Ectodermal cell (in vitro differentiated cells): ENCODE results near the gene ZNF816. TPM values are rescaled to one million over a fixed set of nuclear protein-coding genes. Genes with fewer than 3 reads are reported as not detected.
A peak's percentile ranks its signal among the peaks of the same experiment; 100 is the strongest.

ENCODE experiments used
- H3K27ac ChIP-seq: 2 replicates; pipeline ENCODE4 v1.7.0; 2013; ENCODE audit warnings: mild to moderate bottlenecking, low read depth, low read length; ENCODE audit not compliant: insufficient read depth, poor library complexity, severe bottlenecking
- H3K27me3 ChIP-seq: 2 replicates; pipeline ENCODE4 v1.7.0; 2013; ENCODE audit warnings: mild to moderate bottlenecking, low read length; ENCODE audit not compliant: insufficient read depth, control insufficient read depth, poor library complexity, severe bottlenecking
- H3K36me3 ChIP-seq: one replicate; pipeline ENCODE4 v1.7.0; 2013; ENCODE audit warnings: low read length; ENCODE audit not compliant: control insufficient read depth, insufficient read depth
- H3K4me1 ChIP-seq: one replicate; pipeline ENCODE4 v1.7.0; 2013; ENCODE audit warnings: low read length; ENCODE audit not compliant: control insufficient read depth, insufficient read depth
- H3K4me3 ChIP-seq: 2 replicates; pipeline ENCODE4 v1.7.0; 2013; ENCODE audit warnings: low read depth, low read length, control low read depth; ENCODE audit not compliant: insufficient read depth
- H3K9me3 ChIP-seq: 2 replicates; pipeline ENCODE4 v1.7.0; 2013; ENCODE audit warnings: mild to moderate bottlenecking, low read length, moderate library complexity; ENCODE audit not compliant: control insufficient read depth
- WGBS, 2 experiments: methylation state at CpG; one replicate each; pipeline ENCODE4 v1.1.7; 2013; ENCODE audit warnings: missing lambda C conversion rate in 2 of 2; 5-methylcytosine and 5-hydroxymethylcytosine counted together
- polyA plus RNA-seq, 4 experiments: library from polyadenylated mRNA; stranded (reverse); fragments of 50-300 nt; gene quantifications; one replicate each; pipeline ENCODE4 v1.2.3, GENCODE V29; 2013

ZNF816 gene
- 14.1 TPM for polyA plus RNA-seq (2013, experiment 1 of 4)
- 14.9 TPM for polyA plus RNA-seq (2013, experiment 2 of 4)
- polyA plus RNA-seq (2013, experiment 3 of 4): 13.0 TPM
- 14.4 TPM for polyA plus RNA-seq (2013, experiment 4 of 4)

DNA sequence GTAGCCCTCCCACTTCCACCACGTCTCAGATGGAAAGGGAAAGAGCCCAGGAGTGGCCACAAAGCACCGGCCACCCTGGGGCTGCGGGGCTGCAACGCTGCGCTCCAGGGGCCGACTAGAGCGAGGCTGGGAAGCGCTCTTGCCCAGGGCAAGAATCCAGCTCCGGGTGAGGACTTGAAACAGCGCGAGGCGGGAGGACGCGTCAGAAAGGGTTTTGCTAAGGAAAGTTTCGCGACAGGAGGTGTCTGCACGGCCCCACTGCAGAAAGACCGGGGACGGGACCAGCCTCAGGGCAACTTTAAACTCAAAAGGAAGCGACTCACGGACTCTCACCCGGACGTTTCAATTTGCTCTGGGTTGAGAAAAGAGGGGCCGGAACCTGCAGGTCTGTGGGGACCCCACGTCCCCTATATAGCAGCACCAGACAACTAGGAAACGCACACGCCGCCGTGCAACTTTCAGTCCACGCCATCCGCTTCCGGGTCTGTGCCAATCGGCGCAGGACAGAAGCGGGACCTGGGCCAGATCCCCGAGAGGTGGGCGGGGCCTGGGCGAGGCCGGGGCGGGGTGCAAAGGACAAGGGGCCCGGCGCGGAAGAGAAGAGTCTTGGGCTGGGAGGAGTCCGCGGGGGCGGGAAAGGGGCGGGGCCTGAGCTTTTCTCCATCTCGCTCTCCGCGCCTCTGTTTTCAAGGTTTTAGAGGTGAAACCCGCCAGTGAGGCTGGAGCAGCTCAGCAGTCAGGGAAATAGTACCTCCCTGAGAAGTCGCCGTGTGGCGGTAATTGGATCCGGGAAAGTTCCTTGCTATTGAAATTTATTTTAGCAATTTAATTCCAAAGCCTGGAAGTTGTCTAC lies at the start of gene ZNF816:
ZNF816 (minus strand) TSS at position 488 of the 853 bp plus-strand sequence. CDS start 6,792 bp downstream, outside the sequence.
- H3K9me3 ChIP-seq: no peaks in the 10 kb centered on the region
- H3K36me3 ChIP-seq: peaks cover 7% of the 10 kb centered on the region
- peak within 1 kb of the TSS; percentile 37 for H3K27ac ChIP-seq
- no peaks in the 10 kb centered on the region for H3K27me3 ChIP-seq
- H3K4me3 ChIP-seq: peak within 1 kb of the TSS; percentile 83
- WGBS, 2 experiments: 0% methylated on average over 55 of the region's 55 CpGs
- H3K4me1 ChIP-seq: no peaks in the 10 kb centered on the region

DNA sequence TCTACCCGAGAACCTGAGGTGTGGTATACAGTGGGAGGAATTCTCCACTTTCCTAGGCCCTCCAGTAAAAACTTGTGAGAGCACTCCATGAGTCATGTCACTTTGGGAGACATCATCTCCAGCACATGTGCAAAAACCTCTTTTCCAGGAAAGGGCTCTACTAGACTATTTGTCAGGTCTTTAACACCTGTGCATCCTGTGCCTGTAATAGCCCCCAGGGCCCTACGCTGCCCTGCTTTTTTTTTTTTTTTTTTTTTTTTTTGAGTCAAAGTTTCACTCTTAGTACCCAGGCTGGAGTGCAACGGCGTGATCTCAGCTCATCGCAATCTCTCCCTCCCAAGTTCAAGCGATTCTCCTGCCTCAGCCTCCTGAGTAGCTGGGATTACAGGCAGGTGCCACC lies 49.3 kb upstream of the ZNF816 start:
- no peaks in the 10 kb centered on the region for H3K27me3 ChIP-seq
- H3K4me3 ChIP-seq: no peak overlapping the region
- H3K9me3 ChIP-seq: no peaks in the 10 kb centered on the region
- H3K36me3 ChIP-seq: no peaks in the 10 kb centered on the region
- no peaks in the 10 kb centered on the region for H3K4me1 ChIP-seq
- H3K27ac ChIP-seq: no peak overlapping the region
- WGBS, 2 experiments: 90 to 95% methylated on average over 6 of the region's 6 CpGs

- no peaks in the 10 kb centered on the region for H3K9me3 ChIP-seq
- H3K36me3 ChIP-seq: no peaks in the 10 kb centered on the region
- no peak overlapping the region for H3K4me3 ChIP-seq
- no peaks in the 10 kb centered on the region for H3K27me3 ChIP-seq
- H3K4me1 ChIP-seq: no peaks in the 10 kb centered on the region
- WGBS, 2 experiments: 67 to 70% methylated on average over 9 of the region's 9 CpGs
- H3K27ac ChIP-seq: no peak overlapping the region
Observed at GRCh38 chr19:53010494-53010893, 47.8 kb upstream of the ZNF816 start.

DNA sequence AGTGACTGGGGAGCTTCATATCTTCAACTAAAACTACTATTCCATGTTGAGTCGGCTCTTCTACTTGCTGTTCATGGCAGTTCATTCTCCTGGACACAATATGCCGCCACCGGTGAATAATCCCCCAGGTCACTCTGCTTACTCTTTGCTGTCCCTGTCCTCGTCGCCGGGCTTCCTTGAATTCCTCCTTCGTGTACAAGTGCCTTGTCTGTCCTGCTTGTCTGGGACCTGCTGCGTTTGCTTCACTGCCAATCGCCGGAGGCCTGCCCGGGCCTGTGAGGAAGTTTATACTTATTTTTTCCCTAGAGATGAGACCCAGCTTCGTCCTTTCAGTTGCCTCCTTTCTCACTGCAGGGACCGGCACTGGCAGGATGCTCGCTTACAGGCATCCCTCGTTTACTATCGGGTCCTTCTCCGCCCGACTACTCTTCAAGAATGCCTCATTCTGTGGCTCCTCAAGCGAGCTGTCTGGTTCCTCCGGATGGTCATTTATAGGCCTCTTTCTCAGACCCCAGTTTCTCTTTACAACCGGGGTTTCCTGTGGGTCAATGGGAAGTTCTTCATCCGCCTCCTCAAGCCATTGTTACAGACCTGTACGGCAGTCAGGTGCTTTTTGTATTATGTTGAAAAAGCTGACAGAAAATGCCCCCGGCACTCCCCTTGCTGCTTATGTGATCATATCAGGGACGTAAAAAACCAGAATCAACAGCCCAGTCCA lies 45.5 kb upstream of the ZNF816 start:
- Histone ChIP-seq H3K36me3 (no peaks in the 10 kb centered on the region), H3K27ac (no peak overlapping the region), H3K9me3 (no peaks in the 10 kb centered on the region), H3K4me3 (no peak overlapping the region), H3K27me3 (no peaks in the 10 kb centered on the region), H3K4me1 (no peaks in the 10 kb centered on the region)
- WGBS, 2 experiments: 92% methylated on average over 25 of the region's 25 CpGs

GRCh38 chr19:53007606-53008005 lies 44.9 kb upstream of the ZNF816 start:
- Histone ChIP-seq H3K9me3 (no peaks in the 10 kb centered on the region), H3K27me3 (no peaks in the 10 kb centered on the region), H3K4me3 (no peak overlapping the region), H3K36me3 (no peaks in the 10 kb centered on the region), H3K4me1 (no peaks in the 10 kb centered on the region), H3K27ac (no peak overlapping the region)
- WGBS, 2 experiments: 75 to 85% methylated on average over 5 of the region's 5 CpGs

GRCh38 chr19:53007200-53007599 lies 44.5 kb upstream of the ZNF816 start:
- H3K27ac ChIP-seq: no peak overlapping the region
- 90 to 93% methylated on average over 7 of the region's 7 CpGs for WGBS, 2 experiments

GRCh38 chr19:53004242-53004641 lies 41.6 kb upstream of the ZNF816 start:
- Histone ChIP-seq H3K36me3 (no peaks in the 10 kb centered on the region), H3K4me1 (no peaks in the 10 kb centered on the region), H3K27ac (no peak overlapping the region), H3K4me3 (no peak overlapping the region), H3K27me3 (no peaks in the 10 kb centered on the region), H3K9me3 (no peaks in the 10 kb centered on the region)
- 91 to 93% methylated on average over 5 of the region's 5 CpGs for WGBS, 2 experiments

More at GRCh38 chr19:53007200-53007599, 44.5 kb upstream of the ZNF816 start:
- Histone ChIP-seq H3K4me3 (no peak overlapping the region), H3K4me1 (no peaks in the 10 kb centered on the region), H3K9me3 (no peaks in the 10 kb centered on the region), H3K36me3 (no peaks in the 10 kb centered on the region), H3K27me3 (no peaks in the 10 kb centered on the region)

DNA sequence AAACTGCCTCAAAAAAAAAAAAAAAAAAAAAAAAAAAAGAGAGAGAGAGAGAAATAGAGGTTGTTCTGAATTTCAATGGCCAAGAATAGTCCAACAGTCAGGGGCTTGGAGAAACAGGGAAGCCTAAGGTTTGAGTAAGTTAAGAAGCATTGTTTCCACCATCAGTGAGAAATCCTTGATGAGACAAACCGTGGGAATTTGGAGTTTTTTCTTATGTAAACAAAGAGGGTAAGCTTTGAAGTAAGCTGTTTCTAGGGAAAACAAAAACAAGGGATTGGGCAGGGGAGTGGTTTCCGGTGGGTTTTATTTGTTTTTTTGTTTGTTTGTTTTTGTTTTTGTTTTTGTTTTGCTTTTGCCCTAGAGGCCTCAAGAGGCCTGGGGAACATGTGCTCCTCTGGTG lies 39.8 kb upstream of the ZNF816 start:
- Histone ChIP-seq H3K27me3 (no peaks in the 10 kb centered on the region), H3K4me1 (no peaks in the 10 kb centered on the region), H3K4me3 (no peak overlapping the region), H3K36me3 (no peaks in the 10 kb centered on the region), H3K9me3 (no peaks in the 10 kb centered on the region), H3K27ac (no peak overlapping the region)
- WGBS, 2 experiments: 41 to 42% methylated on average over 2 of the region's 2 CpGs

DNA sequence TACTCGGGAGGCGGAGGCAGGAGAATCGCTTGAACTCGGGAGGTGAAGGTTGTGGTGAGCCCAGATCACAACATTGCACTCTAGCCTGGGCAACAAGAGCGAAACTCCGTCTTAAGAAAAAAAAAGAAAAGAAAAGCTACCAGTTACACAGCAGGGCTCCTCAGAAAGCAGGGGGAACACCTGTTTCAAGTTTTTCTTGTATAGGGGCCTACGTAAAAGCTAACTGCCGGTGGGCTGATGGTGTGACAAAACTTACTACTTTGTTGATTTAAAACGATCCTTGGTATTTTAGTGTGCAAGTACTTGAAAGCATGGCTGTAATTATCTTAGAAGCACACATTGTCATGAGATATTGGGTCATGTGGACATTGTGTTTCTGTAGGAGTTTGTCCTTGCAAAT lies 35.3 kb upstream of the ZNF816 start:
- H3K27ac ChIP-seq: no peak overlapping the region
- H3K36me3 ChIP-seq: no peaks in the 10 kb centered on the region
- H3K9me3 ChIP-seq: no peaks in the 10 kb centered on the region
- H3K27me3 ChIP-seq: no peaks in the 10 kb centered on the region
- no peaks in the 10 kb centered on the region for H3K4me1 ChIP-seq
- no peak overlapping the region for H3K4me3 ChIP-seq
- WGBS, 2 experiments: 88 to 92% methylated on average over 9 of the region's 9 CpGs

GRCh38 chr19:52995711-52996110 lies 33.0 kb upstream of the ZNF816 start:
- H3K36me3 ChIP-seq: no peaks in the 10 kb centered on the region
- H3K4me3 ChIP-seq: no peak overlapping the region
- WGBS, 2 experiments: 93 to 95% methylated on average over 6 of the region's 7 CpGs
- peaks cover 5% of the 10 kb centered on the region for H3K4me1 ChIP-seq
- H3K27ac ChIP-seq: no peak overlapping the region
- H3K9me3 ChIP-seq: no peaks in the 10 kb centered on the region
- H3K27me3 ChIP-seq: peaks cover 9% of the 10 kb centered on the region
